ENCODE data around the gene PRICKLE2. TPM values are rescaled to one million over a fixed set of nuclear protein-coding genes. Genes with fewer than 3 reads are reported as not detected.

PRICKLE2 gene
- total and polyA plus RNA-seq, 8 donors, result 34.3 to 48.2 (median 41.9) TPM

GRCh38 chr3:64129106-64129505, 96.2 kb downstream of the PRICKLE2 start:
- Histone ChIP-seq H3K27ac (no peak overlapping the region), H3K27me3 (no peaks in the 10 kb centered on the region), H3K36me3 (no peaks in the 10 kb centered on the region), H3K4me3 (no peak overlapping the region), H3K9me3 (no peaks in the 10 kb centered on the region), H3K4me1 (no peaks in the 10 kb centered on the region)
- TF ChIP-seq CTCF (IDR thresholded peaks at IDR 0.05), result no peak
- intact Hi-C loops (cut with DNase I), result no loop called here
- ATAC-seq (no peak), DNase-seq (no peak)

DNA sequence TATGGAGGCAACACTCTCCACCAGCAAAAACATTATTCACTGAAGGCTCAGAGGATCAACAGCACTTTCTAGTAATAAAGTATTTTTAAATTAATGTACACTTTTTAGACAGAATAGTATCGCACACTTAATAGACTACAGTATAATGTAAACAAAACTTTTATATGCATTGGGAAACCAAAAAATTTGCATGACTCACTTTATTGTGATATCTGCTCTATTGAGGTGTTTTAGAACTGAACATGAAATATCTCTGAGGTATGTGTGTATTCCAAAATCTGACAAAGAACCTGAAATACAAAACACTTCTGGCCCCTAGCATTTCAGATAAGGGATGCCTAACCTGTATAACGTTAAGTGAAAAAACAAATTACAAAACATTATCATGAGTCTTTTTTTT, 99.7 kb downstream of the PRICKLE2 start:
- ATAC-seq, result no peak
- Histone ChIP-seq H3K36me3 (no peaks in the 10 kb centered on the region), H3K27ac (no peak overlapping the region), H3K27me3 (no peaks in the 10 kb centered on the region), H3K9me3 (no peaks in the 10 kb centered on the region), H3K4me3 (no peak overlapping the region), H3K4me1 (peaks cover 0 to 12% of the 10 kb centered on the region in 2 donors)
- DNase-seq, result no peak
- intact Hi-C loops (cut with DNase I), result no loop called here
- TF ChIP-seq CTCF (IDR thresholded peaks at IDR 0.05), result no peak

GRCh38 chr3:64123931-64124330, 101.3 kb downstream of the PRICKLE2 start:
- Histone ChIP-seq H3K4me3 (no peak overlapping the region), H3K9me3 (no peaks in the 10 kb centered on the region), H3K4me1 (peaks cover 0 to 12% of the 10 kb centered on the region in 2 donors), H3K36me3 (no peaks in the 10 kb centered on the region), H3K27me3 (no peaks in the 10 kb centered on the region), H3K27ac (no peak overlapping the region)
- intact Hi-C loops (cut with DNase I), result no loop called here
- ATAC-seq (no peak), DNase-seq (no peak)
- no peak for TF ChIP-seq CTCF (IDR thresholded peaks at IDR 0.05)

DNA sequence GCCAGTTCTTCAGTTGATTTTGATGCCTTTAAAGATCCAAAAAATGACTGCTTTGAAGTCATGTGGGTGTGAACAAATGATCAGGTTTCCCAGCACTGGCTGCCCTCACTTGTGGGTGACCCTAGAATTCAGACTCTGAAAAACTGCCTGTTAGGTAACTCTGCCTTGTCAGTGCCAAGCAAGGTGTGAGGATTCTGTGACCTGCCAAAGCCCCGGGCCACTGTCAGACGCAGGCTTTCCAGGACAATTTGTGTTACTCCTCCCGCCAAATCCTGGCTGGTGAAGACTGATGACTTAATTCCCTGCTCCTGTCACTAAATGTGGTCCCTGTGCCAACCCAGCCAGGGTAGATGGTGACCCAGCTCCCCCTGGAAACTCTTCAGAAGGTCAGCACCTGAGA, 102.8 kb downstream of the PRICKLE2 start:
- no peak overlapping the region for H3K27ac ChIP-seq
- intact Hi-C loops (cut with DNase I), result no loop called here
- TF ChIP-seq CTCF (IDR thresholded peaks at IDR 0.05), result no peak
- H3K9me3 ChIP-seq, result no peaks in the 10 kb centered on the region
- H3K4me1 ChIP-seq, result peaks cover 0 to 12% of the 10 kb centered on the region in 2 donors
- H3K27me3 ChIP-seq, result no peaks in the 10 kb centered on the region
- H3K4me3 ChIP-seq, result no peak overlapping the region
- H3K36me3 ChIP-seq, result no peaks in the 10 kb centered on the region
- DNase-seq, result no peak
- ATAC-seq, result no peak

GRCh38 chr3:64121750-64122311, 103.4 kb downstream of the PRICKLE2 start:
- Histone ChIP-seq H3K4me3 (no peak overlapping the region), H3K27me3 (no peaks in the 10 kb centered on the region), H3K36me3 (no peaks in the 10 kb centered on the region), H3K4me1 (peaks cover 0 to 12% of the 10 kb centered on the region in 2 donors), H3K9me3 (no peaks in the 10 kb centered on the region), H3K27ac (no peak overlapping the region)
- no peak for TF ChIP-seq CTCF (IDR thresholded peaks at IDR 0.05)
- intact Hi-C loops (cut with DNase I), result no loop called here
- DNase-seq, result no peak
- peak; percentile 33 for ATAC-seq

Measured in left lung (tissue), 10 donors.